GM23338 (cell line): ENCODE measurements around the gene POLR3K.

Experiments
- EZH2phosphoT487 ChIP-seq: fragments of 200-600 bp; sonication (generic); IDR thresholded peaks from one replicate; pipeline ENCODE4 v1.8.1; 2018; ENCODE audit warnings: antibody characterized with exemption; ENCODE audit not compliant: unreplicated experiment
- JUNB ChIP-seq: IDR thresholded peaks from one replicate; pipeline ENCODE4 v1.6.1; 2016; ENCODE audit warnings: antibody characterized with exemption; ENCODE audit not compliant: unreplicated experiment
- TF ChIP-seq, protein P1 (sequence below), 2 experiments: fragments of 200-600 bp in 1 of 2; sonication (generic) in 1 of 2; conservative IDR thresholded peaks; 2 replicates each; pipeline versions ENCODE4 v1.5.1 to v1.6.1; 2016 to 2017; ENCODE audit warnings: antibody characterized with exemption in 2 of 2, low read depth in 2 of 2, mild to moderate bottlenecking in 2 of 2, moderate library complexity in 1 of 2
- TF ChIP-seq, protein P2 (sequence below): IDR thresholded peaks from one replicate; pipeline ENCODE4 v1.6.1; 2018; ENCODE audit warnings: antibody characterized with exemption; ENCODE audit not compliant: unreplicated experiment

DNA sequence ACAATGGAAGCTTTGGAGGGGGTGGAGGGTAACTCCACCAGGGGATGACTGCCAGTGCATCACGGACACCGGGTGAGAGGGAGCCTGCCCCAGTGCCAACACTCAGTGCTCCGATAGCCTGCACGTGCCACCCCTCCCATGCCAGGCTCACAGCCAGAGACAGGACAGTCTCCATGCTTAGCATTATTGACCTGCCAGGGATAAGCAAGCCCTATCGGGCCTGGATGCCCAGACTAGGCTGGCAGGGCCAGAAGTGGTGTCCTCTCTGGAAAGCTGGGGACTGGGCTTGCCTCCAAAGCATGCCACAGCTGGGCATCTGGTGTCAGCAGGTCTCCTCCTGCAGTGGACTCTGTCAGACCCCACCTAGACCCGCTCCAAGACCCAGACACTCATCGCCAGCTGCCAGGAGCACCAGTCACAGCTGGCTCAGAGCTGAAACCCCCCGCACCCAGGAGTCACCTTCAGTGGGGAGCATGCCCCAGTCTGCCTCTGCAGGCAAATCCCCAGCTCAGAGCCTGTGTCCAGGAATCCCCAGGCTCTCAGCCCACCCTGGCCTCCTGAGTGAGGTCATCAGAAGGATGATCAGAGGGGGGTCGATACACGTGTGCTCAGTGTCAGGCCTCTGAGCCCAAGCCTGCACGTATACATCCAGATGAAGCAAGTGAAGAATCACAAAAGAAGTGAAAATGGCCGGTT lies 20.8 kb upstream of the POLR3K start:
- TF ChIP-seq, protein P1, sequence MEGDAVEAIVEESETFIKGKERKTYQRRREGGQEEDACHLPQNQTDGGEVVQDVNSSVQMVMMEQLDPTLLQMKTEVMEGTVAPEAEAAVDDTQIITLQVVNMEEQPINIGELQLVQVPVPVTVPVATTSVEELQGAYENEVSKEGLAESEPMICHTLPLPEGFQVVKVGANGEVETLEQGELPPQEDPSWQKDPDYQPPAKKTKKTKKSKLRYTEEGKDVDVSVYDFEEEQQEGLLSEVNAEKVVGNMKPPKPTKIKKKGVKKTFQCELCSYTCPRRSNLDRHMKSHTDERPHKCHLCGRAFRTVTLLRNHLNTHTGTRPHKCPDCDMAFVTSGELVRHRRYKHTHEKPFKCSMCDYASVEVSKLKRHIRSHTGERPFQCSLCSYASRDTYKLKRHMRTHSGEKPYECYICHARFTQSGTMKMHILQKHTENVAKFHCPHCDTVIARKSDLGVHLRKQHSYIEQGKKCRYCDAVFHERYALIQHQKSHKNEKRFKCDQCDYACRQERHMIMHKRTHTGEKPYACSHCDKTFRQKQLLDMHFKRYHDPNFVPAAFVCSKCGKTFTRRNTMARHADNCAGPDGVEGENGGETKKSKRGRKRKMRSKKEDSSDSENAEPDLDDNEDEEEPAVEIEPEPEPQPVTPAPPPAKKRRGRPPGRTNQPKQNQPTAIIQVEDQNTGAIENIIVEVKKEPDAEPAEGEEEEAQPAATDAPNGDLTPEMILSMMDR (conservative IDR thresholded peaks at IDR 0.05; ENCODE audit: low read depth in 2 of 2) = no peak
- TF ChIP-seq, protein P2, sequence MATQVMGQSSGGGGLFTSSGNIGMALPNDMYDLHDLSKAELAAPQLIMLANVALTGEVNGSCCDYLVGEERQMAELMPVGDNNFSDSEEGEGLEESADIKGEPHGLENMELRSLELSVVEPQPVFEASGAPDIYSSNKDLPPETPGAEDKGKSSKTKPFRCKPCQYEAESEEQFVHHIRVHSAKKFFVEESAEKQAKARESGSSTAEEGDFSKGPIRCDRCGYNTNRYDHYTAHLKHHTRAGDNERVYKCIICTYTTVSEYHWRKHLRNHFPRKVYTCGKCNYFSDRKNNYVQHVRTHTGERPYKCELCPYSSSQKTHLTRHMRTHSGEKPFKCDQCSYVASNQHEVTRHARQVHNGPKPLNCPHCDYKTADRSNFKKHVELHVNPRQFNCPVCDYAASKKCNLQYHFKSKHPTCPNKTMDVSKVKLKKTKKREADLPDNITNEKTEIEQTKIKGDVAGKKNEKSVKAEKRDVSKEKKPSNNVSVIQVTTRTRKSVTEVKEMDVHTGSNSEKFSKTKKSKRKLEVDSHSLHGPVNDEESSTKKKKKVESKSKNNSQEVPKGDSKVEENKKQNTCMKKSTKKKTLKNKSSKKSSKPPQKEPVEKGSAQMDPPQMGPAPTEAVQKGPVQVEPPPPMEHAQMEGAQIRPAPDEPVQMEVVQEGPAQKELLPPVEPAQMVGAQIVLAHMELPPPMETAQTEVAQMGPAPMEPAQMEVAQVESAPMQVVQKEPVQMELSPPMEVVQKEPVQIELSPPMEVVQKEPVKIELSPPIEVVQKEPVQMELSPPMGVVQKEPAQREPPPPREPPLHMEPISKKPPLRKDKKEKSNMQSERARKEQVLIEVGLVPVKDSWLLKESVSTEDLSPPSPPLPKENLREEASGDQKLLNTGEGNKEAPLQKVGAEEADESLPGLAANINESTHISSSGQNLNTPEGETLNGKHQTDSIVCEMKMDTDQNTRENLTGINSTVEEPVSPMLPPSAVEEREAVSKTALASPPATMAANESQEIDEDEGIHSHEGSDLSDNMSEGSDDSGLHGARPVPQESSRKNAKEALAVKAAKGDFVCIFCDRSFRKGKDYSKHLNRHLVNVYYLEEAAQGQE = no peak
- no peak for TF ChIP-seq EZH2phosphoT487
- no peak for TF ChIP-seq JUNB
